HL-60 (cell line): ENCODE results near the gene ARPP21.

Experiments used
- DNase-seq, 2 experiments: peaks; one replicate each; pipeline ENCODE4 v3.0.0-alpha.2; 2010 to 2020; ENCODE audit warnings: low read depth in 1 of 2, low spot score in 1 of 2
- H3K27ac ChIP-seq: fragments of 250-450 bp; sonication (Bioruptor Pico); replicated peaks from 2 replicates; pipeline ENCODE4 v1.5.1; 2020; ENCODE audit warnings: mild to moderate bottlenecking, moderate library complexity
- H3K27me3 ChIP-seq: fragments of 250-450 bp; sonication (Bioruptor Pico); 2 replicates; pipeline ENCODE4 v1.5.1; 2021; ENCODE audit warnings: mild to moderate bottlenecking, moderate library complexity; ENCODE audit not compliant: insufficient read depth, poor library complexity, severe bottlenecking
- H3K4me3 ChIP-seq: replicated peaks from 2 replicates; pipeline ENCODE4 v1.5.1; 2011; ENCODE audit warnings: mild to moderate bottlenecking, control low read depth, low read length; ENCODE audit not compliant: insufficient read depth
- GABPA ChIP-seq: IDR thresholded peaks from 2 replicates; pipeline ENCODE4 v1.6.1; 2012; ENCODE audit warnings: low read depth
- POLR2AphosphoS5 ChIP-seq: IDR thresholded peaks from 2 replicates; pipeline ENCODE4 v1.6.1; 2012; ENCODE audit warnings: low read depth
- SPI1 ChIP-seq: IDR thresholded peaks from 2 replicates; pipeline ENCODE4 v1.6.1; 2012; ENCODE audit warnings: low read depth, mild to moderate bottlenecking, borderline replicate concordance
- TF ChIP-seq, protein P1 (sequence below): IDR thresholded peaks from one replicate; pipeline ENCODE4 v1.5.1; 2011; ENCODE audit warnings: low read length, control low read depth, inconsistent platforms; ENCODE audit not compliant: insufficient read depth
- TF ChIP-seq, protein P2 (sequence below): IDR thresholded peaks from 2 replicates; pipeline ENCODE4 v1.6.1; 2012; ENCODE audit warnings: low read depth; ENCODE audit not compliant: insufficient replicate concordance

The ARPP21 gene

DNA sequence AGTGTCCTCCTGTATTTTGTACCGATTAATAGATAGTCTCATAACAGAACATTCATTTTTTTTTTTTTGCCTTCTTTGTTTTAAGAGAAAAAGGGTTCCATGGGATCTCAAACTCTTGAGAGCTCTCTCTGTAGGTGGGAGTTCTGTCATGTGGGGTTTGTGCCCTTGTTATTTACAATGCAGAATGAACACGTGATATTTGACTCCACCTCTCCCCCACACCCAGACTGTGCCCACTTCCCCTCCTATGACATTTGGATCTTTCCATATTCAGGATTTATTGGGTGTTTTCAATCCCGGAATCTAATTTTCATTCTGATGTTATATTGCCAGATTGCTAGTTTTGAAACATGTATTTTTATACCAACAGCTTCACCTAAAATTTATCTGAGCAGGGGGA is 49.5 kb downstream of the ARPP21 start:
- Histone ChIP-seq H3K27ac (no peak overlapping the region), H3K27me3 (no peaks in the 10 kb centered on the region), H3K4me3 (no peak overlapping the region)
- TF ChIP-seq, protein P1, sequence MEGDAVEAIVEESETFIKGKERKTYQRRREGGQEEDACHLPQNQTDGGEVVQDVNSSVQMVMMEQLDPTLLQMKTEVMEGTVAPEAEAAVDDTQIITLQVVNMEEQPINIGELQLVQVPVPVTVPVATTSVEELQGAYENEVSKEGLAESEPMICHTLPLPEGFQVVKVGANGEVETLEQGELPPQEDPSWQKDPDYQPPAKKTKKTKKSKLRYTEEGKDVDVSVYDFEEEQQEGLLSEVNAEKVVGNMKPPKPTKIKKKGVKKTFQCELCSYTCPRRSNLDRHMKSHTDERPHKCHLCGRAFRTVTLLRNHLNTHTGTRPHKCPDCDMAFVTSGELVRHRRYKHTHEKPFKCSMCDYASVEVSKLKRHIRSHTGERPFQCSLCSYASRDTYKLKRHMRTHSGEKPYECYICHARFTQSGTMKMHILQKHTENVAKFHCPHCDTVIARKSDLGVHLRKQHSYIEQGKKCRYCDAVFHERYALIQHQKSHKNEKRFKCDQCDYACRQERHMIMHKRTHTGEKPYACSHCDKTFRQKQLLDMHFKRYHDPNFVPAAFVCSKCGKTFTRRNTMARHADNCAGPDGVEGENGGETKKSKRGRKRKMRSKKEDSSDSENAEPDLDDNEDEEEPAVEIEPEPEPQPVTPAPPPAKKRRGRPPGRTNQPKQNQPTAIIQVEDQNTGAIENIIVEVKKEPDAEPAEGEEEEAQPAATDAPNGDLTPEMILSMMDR: no peak
- TF ChIP-seq, protein P2, sequence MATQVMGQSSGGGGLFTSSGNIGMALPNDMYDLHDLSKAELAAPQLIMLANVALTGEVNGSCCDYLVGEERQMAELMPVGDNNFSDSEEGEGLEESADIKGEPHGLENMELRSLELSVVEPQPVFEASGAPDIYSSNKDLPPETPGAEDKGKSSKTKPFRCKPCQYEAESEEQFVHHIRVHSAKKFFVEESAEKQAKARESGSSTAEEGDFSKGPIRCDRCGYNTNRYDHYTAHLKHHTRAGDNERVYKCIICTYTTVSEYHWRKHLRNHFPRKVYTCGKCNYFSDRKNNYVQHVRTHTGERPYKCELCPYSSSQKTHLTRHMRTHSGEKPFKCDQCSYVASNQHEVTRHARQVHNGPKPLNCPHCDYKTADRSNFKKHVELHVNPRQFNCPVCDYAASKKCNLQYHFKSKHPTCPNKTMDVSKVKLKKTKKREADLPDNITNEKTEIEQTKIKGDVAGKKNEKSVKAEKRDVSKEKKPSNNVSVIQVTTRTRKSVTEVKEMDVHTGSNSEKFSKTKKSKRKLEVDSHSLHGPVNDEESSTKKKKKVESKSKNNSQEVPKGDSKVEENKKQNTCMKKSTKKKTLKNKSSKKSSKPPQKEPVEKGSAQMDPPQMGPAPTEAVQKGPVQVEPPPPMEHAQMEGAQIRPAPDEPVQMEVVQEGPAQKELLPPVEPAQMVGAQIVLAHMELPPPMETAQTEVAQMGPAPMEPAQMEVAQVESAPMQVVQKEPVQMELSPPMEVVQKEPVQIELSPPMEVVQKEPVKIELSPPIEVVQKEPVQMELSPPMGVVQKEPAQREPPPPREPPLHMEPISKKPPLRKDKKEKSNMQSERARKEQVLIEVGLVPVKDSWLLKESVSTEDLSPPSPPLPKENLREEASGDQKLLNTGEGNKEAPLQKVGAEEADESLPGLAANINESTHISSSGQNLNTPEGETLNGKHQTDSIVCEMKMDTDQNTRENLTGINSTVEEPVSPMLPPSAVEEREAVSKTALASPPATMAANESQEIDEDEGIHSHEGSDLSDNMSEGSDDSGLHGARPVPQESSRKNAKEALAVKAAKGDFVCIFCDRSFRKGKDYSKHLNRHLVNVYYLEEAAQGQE: no peak
- TF ChIP-seq POLR2AphosphoS5 (no peak), SPI1 (no peak), GABPA (no peak)
- no peak for DNase-seq

DNA sequence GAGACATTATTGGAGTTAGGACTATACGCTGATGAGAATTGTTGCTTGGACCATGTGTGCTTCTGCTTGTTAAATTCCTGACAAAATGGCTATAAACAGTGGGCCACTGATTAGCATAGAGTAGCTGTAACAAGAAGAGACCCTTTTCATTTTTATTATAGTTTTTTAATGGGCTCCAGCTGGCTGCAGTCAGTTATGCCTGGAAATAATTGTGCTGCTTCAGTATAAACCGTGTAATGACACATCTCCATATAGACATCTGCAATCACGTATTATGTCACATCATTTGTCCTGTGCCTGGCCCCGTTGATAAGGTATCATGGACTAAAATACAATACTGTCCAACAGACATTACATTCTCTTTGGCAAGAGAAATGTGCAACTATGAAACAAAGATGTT is 50.9 kb downstream of the ARPP21 start:
- H3K27ac ChIP-seq: no peak overlapping the region
- no peak overlapping the region for H3K4me3 ChIP-seq
- TF ChIP-seq SPI1: no peak
- TF ChIP-seq, protein P2: no peak
- TF ChIP-seq, protein P1: no peak
- TF ChIP-seq GABPA: no peak
- H3K27me3 ChIP-seq: no peaks in the 10 kb centered on the region
- no peak for DNase-seq

DNA sequence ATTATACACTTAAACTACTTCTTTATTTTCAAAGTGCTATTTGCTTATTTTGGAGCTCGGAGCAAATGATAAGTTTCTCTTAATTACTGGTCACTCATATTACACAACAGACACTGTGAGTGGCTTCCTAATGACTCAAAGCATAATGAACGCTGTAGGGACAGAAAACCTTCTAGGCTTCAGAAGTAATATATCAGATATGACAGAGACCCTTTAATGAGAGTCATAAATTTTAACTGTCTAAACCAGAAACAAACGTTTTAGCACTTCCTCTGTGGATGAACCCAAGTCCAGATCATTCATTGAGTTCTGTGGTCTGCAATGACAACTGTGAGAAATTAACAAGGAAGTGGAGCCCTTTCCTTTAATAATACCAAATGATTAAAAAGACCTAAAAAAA is 66.6 kb downstream of the ARPP21 start:
- Histone ChIP-seq H3K27me3 (no peaks in the 10 kb centered on the region), H3K27ac (no peak overlapping the region), H3K4me3 (no peak overlapping the region)
- TF ChIP-seq SPI1 (no peak), GABPA (no peak), POLR2AphosphoS5 (no peak)
- TF ChIP-seq, protein P1: no peak
- TF ChIP-seq, protein P2: no peak
- no peak for DNase-seq
